Osteocyte (in vitro differentiated cells): ENCODE results near the gene RAX2. TPM values are rescaled to one million over a fixed set of nuclear protein-coding genes. Genes with fewer than 3 reads are reported as not detected.

ENCODE experiments used
- DNase-seq: peaks from one replicate; pipeline ENCODE4 v3.0.0; 2021; ENCODE audit warnings: mixed read lengths; ENCODE audit not compliant: unreplicated experiment; ENCODE audit errors: extremely low spot score
- H3K27ac Mint-ChIP-seq: one replicate; pipeline ENCODE4 v1.8.0; 2021; ENCODE audit warnings: mild to moderate bottlenecking, mixed read lengths; ENCODE audit not compliant: unreplicated experiment
- H3K27me3 Mint-ChIP-seq: one replicate; pipeline ENCODE4 v1.8.0; 2021; ENCODE audit warnings: mixed read lengths; ENCODE audit not compliant: unreplicated experiment
- H3K36me3 Mint-ChIP-seq: one replicate; pipeline ENCODE4 v1.8.0; 2021; ENCODE audit warnings: mixed read lengths; ENCODE audit not compliant: unreplicated experiment
- H3K4me1 Mint-ChIP-seq: one replicate; pipeline ENCODE4 v1.8.0; 2021; ENCODE audit warnings: mixed read lengths; ENCODE audit not compliant: unreplicated experiment
- H3K4me3 Mint-ChIP-seq: one replicate; pipeline ENCODE4 v1.8.0; 2021; ENCODE audit warnings: mild to moderate bottlenecking, moderate library complexity, mixed read lengths; ENCODE audit not compliant: unreplicated experiment
- H3K9me3 Mint-ChIP-seq: one replicate; pipeline ENCODE4 v1.8.0; 2021; ENCODE audit warnings: mixed read lengths; ENCODE audit not compliant: unreplicated experiment
- total RNA-seq: library from RNA; stranded (reverse); gene quantifications from 2 replicates; pipeline ENCODE4 v1.2.1, GENCODE V29; 2021
- TF ChIP-seq, protein P1 (sequence below): fragments of 200-600 bp; sonication (generic); IDR thresholded peaks from 2 replicates; pipeline ENCODE4 v1.5.0; 2021; ENCODE audit warnings: antibody characterized with exemption, mild to moderate bottlenecking, moderate library complexity

Gene RAX2
- total RNA-seq, 1 donor from 2014 or later, result not detected

DNA sequence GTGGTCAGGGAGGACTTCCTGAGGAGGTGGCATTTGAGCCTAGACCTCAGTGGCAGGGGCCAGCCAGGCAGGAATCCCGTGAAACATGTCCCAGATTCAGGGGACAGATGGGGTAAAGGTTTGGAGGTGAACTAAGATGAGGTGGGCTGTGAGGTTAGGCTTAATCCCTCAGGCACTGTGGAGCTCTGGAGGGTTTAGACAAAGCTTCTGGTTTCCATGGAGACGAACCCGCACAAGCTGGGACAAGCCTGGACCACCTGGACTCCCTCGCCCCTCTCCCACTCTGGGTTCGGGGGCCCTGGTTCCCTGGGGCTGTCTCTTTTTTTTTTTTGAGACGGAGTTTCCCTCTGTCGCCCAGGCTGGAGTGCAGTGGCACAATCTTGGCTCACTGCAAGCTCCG lies 48.1 kb downstream of the RAX2 start:
- H3K4me1 Mint-ChIP-seq, result peaks cover 9% of the 10 kb centered on the region
- H3K9me3 Mint-ChIP-seq, result no peaks in the 10 kb centered on the region
- no peak overlapping the region for H3K27ac Mint-ChIP-seq
- no peaks in the 10 kb centered on the region for H3K36me3 Mint-ChIP-seq
- TF ChIP-seq, protein P1, sequence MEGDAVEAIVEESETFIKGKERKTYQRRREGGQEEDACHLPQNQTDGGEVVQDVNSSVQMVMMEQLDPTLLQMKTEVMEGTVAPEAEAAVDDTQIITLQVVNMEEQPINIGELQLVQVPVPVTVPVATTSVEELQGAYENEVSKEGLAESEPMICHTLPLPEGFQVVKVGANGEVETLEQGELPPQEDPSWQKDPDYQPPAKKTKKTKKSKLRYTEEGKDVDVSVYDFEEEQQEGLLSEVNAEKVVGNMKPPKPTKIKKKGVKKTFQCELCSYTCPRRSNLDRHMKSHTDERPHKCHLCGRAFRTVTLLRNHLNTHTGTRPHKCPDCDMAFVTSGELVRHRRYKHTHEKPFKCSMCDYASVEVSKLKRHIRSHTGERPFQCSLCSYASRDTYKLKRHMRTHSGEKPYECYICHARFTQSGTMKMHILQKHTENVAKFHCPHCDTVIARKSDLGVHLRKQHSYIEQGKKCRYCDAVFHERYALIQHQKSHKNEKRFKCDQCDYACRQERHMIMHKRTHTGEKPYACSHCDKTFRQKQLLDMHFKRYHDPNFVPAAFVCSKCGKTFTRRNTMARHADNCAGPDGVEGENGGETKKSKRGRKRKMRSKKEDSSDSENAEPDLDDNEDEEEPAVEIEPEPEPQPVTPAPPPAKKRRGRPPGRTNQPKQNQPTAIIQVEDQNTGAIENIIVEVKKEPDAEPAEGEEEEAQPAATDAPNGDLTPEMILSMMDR, result no peak
- peaks cover 17% of the 10 kb centered on the region for H3K27me3 Mint-ChIP-seq
- no peak for DNase-seq
- no peak overlapping the region for H3K4me3 Mint-ChIP-seq

DNA sequence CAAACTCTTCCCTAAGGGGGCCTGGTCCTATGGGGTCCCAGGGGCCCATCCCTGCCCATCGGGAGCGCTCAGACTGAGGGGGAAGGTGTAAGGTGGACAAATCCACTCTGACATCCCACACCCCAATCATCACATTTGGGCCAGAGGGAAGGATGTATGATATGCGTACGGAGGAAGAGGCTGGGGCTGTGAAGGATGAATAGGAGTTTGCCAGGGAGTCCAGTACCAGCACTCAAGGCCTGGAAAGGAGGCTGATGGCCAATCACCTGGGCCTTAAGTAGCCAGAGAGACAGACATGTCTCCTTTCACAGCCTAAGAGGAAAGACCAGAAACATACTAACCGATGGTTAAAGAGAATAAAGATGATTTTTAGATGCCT lies 48.9 kb downstream of the RAX2 start:
- TF ChIP-seq, protein P1, result no peak
- H3K4me1 Mint-ChIP-seq, result peaks cover 9% of the 10 kb centered on the region
- no peak overlapping the region for H3K27ac Mint-ChIP-seq
- peaks cover 17% of the 10 kb centered on the region for H3K27me3 Mint-ChIP-seq
- no peaks in the 10 kb centered on the region for H3K36me3 Mint-ChIP-seq
- H3K4me3 Mint-ChIP-seq, result peak overlapping the region; percentile 14
- H3K9me3 Mint-ChIP-seq, result no peaks in the 10 kb centered on the region
- DNase-seq, result no peak

DNA sequence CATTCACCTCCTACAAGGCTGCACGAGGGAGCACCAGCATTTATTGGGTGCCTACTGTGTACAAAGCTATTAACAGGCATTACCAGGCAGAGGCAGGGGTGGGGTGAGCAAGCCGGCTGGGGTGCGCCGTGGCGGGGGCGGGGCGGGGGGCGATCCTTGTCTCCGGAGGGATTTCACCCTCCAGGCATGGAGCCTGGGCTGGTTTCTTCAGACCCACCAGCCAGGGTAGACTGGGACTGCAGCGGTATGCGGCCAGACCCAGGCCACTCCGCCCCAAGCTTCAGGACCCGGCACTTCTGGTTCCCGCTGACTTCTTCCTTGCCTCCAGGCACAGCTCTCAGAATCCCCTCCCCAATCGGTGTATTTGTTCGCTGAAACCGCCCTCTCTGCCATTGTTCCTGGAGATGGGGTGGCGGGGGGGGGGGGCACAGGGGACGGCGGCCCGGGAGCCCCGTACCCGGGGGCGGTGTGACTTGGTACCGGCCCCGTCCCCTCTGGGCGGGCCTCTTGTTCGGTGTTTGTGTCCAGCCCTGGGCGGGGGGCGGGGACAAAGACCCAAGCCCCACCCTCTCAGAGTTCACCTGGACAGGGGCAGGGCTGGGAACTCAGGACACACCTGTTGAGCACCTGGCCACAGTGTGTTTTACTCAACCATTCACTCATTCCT lies 49.5 kb downstream of the RAX2 start:
- Mint-ChIP-seq H3K4me3 (peak overlapping the region; percentile 60), H3K36me3 (no peaks in the 10 kb centered on the region), H3K4me1 (peaks cover 9% of the 10 kb centered on the region), H3K9me3 (no peaks in the 10 kb centered on the region), H3K27me3 (peaks cover 17% of the 10 kb centered on the region), H3K27ac (no peak overlapping the region)
- DNase-seq, result no peak
- TF ChIP-seq, protein P1, result no peak

- DNase-seq, result no peak
- TF ChIP-seq, protein P1, result no peak
- peak overlapping the region; percentile 60 for H3K4me3 Mint-ChIP-seq
- no peak overlapping the region for H3K27ac Mint-ChIP-seq
- H3K27me3 Mint-ChIP-seq, result peaks cover 17% of the 10 kb centered on the region
- H3K4me1 Mint-ChIP-seq, result peaks cover 9% of the 10 kb centered on the region
- H3K36me3 Mint-ChIP-seq, result no peaks in the 10 kb centered on the region
- H3K9me3 Mint-ChIP-seq, result no peaks in the 10 kb centered on the region
Measured at GRCh38 chr19:3721887-3722442, 50.1 kb downstream of the RAX2 start.

DNA sequence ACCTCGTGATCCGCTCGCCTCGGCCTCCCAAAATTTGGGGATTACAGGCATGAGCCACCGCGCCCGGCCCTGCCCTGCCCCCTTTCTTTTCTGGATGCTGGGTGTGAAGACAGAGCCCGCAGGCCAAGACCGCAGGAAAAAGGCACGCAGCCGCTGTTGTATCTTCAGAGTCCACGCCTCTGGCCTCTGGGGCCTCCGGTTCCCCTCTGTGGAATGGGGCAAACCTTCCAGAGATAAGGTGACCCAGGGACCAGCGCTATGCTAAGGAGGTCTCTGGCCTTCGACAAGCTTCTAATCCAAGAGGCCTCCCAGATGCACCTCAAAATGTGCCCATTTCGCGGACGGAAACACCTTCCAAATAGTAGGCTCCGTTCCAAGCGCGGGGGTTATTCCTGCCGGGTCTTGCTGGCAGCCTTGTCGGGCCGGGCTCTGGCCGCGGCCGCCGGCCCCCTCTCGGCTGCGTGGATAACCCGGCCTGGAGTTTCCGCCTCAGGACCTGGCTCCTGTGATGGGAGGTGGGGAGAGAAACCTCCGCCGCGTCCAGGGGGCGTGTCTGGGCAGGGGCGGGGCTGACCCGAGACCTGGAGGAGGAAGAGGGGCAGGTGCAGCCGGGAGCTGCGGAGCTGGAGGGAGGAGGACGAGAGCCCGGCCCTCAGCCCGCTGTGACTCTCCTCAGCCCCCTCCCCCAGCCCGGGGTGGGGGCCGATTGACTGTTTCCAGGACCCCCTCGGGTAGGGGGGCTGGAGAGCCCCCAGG lies 50.7 kb downstream of the RAX2 start:
- TF ChIP-seq, protein P1, result no peak
- Mint-ChIP-seq H3K4me1 (peaks cover 9% of the 10 kb centered on the region), H3K27ac (no peak overlapping the region), H3K9me3 (no peaks in the 10 kb centered on the region), H3K4me3 (peak overlapping the region; percentile 60), H3K36me3 (no peaks in the 10 kb centered on the region), H3K27me3 (peaks cover 17% of the 10 kb centered on the region)
- peak; percentile 95 for DNase-seq
